Measurements from ENCODE around the gene LIPI.

The LIPI gene

DNA sequence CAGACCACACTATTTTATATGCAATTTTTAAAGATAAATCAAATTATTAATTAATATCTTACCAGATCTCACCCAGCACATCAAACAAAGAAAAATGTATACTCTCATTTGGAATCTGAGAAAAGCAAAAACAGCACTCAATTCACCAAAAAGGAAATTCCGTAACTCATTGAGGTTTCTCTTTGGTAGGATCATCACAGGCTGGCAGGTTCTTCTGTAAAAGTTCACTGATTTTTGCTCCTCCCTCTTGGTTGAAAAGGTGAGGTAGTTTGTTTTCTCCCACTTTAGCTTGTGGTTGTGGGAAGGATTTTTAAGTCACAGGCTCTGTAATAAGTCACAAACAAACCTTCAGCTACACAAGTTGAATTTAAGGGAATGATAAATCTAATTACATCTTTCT, at the start of gene LIPI:
Gene LIPI (minus strand): TSS at position 218 of the 400 bp plus-strand sequence. CDS start 110 bp downstream, at position 108.
- Histone ChIP-seq H3K4me3 (ENCODE audit: insufficient read length, low read depth) (no peak within 1 kb of the TSS), H3K36me3 (ENCODE audit: insufficient read depth, insufficient read length, low read length) (no peaks in the 10 kb centered on the region), H3K27me3 (ENCODE audit: insufficient read depth, insufficient read length) (no peaks in the 10 kb centered on the region), H3K9me3 (ENCODE audit: insufficient read depth, low read length) (no peaks in the 10 kb centered on the region), H3K9ac (ENCODE audit: insufficient read length, low read depth) (no peak within 1 kb of the TSS), H3K4me1 (ENCODE audit: insufficient read depth, insufficient read length) (no peaks in the 10 kb centered on the region)
- TF ChIP-seq YY1 (IDR thresholded peaks at IDR 0.05; ENCODE audit: insufficient read depth, insufficient read length): no peak
- TF ChIP-seq ZNF274 (IDR thresholded peaks at IDR 0.05; ENCODE audit: low read depth, low read length): no peak
- TF ChIP-seq SUZ12 (IDR thresholded peaks at IDR 0.05; ENCODE audit: extremely low read depth, insufficient read depth, insufficient read length): no peak
- no peak for DNase-seq (ENCODE audit: low read depth, low spot score)

DNA sequence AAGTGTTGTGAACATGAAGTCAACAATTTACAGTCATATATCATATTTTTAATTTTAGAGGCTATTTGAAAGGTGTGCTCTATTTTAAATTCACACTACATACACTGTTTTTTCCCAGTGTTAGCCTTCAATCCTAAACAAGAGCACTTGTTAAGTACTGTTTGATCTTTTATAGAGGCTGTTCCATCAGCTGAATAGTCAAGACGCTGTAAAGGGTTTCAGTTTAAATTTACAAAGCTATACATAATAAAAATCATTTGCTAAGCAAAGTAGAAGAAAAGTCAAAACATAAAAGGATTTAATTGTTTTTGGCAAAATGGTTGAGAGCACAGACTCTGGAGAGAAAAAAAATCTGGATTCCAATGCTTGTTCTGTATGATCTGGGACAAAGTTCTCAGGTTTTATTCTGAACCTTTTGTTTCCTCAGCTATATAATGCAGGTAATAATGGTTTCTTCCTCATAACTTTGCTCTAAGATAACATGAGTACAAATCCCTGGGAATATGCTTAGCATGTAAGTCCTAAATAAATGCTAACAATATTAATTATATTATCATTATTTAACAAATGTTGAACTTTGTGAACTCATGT, 49.5 kb upstream of the LIPI start:
- no peaks in the 10 kb centered on the region for H3K36me3 ChIP-seq (ENCODE audit: insufficient read depth, insufficient read length, low read length)
- TF ChIP-seq YY1 (IDR thresholded peaks at IDR 0.05; ENCODE audit: insufficient read depth, insufficient read length) (no peak), SUZ12 (IDR thresholded peaks at IDR 0.05; ENCODE audit: extremely low read depth, insufficient read depth, insufficient read length) (no peak), ZNF274 (IDR thresholded peaks at IDR 0.05; ENCODE audit: low read depth, low read length) (no peak)
- H3K9ac ChIP-seq (ENCODE audit: insufficient read length, low read depth): no peak overlapping the region
- H3K4me3 ChIP-seq (ENCODE audit: insufficient read length, low read depth): no peak overlapping the region
- H3K9me3 ChIP-seq (ENCODE audit: insufficient read depth, low read length): no peaks in the 10 kb centered on the region
- no peaks in the 10 kb centered on the region for H3K27me3 ChIP-seq (ENCODE audit: insufficient read depth, insufficient read length)
- DNase-seq (ENCODE audit: low read depth, low spot score): no peak
- H3K4me1 ChIP-seq (ENCODE audit: insufficient read depth, insufficient read length): no peaks in the 10 kb centered on the region

GRCh38 chr21:14259747-14260146, 49.0 kb upstream of the LIPI start:
- Histone ChIP-seq H3K27me3 (ENCODE audit: insufficient read depth, insufficient read length) (no peaks in the 10 kb centered on the region), H3K36me3 (ENCODE audit: insufficient read depth, insufficient read length, low read length) (no peaks in the 10 kb centered on the region), H3K9me3 (ENCODE audit: insufficient read depth, low read length) (no peaks in the 10 kb centered on the region), H3K4me3 (ENCODE audit: insufficient read length, low read depth) (no peak overlapping the region), H3K4me1 (ENCODE audit: insufficient read depth, insufficient read length) (no peaks in the 10 kb centered on the region), H3K9ac (ENCODE audit: insufficient read length, low read depth) (no peak overlapping the region)
- TF ChIP-seq YY1 (IDR thresholded peaks at IDR 0.05; ENCODE audit: insufficient read depth, insufficient read length): no peak
- no peak for TF ChIP-seq ZNF274 (IDR thresholded peaks at IDR 0.05; ENCODE audit: low read depth, low read length)
- TF ChIP-seq SUZ12 (IDR thresholded peaks at IDR 0.05; ENCODE audit: extremely low read depth, insufficient read depth, insufficient read length): no peak
- peak; percentile 81 for DNase-seq (ENCODE audit: low read depth, low spot score)

DNA sequence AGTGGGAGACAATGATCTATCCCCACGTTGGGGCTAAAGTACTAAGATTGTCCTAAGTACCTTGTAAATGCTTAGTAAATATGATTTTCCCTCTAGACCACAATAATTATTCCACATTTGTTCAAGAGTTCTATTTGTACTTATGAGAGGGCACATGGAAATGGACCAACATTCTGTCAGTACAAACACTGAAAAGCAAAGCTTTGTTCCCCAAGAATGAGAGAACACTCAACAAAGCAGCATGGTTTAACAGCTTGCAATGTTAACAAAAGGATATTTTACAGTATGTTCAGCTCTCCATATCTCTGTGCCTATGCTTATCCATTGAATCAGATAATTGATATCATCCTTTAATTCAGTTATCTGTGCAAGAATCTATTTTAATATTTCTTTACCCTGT, 40.6 kb upstream of the LIPI start:
- Histone ChIP-seq H3K36me3 (ENCODE audit: insufficient read depth, insufficient read length, low read length) (no peaks in the 10 kb centered on the region), H3K9me3 (ENCODE audit: insufficient read depth, low read length) (no peaks in the 10 kb centered on the region; the same call in 1 of the 2 replicates), H3K9ac (ENCODE audit: insufficient read length, low read depth) (no peak overlapping the region), H3K27me3 (ENCODE audit: insufficient read depth, insufficient read length) (no peaks in the 10 kb centered on the region), H3K4me1 (ENCODE audit: insufficient read depth, insufficient read length) (no peaks in the 10 kb centered on the region), H3K4me3 (ENCODE audit: insufficient read length, low read depth) (no peak overlapping the region)
- DNase-seq (ENCODE audit: low read depth, low spot score): no peak
- TF ChIP-seq ZNF274 (IDR thresholded peaks at IDR 0.05; ENCODE audit: low read depth, low read length): no peak
- TF ChIP-seq SUZ12 (IDR thresholded peaks at IDR 0.05; ENCODE audit: extremely low read depth, insufficient read depth, insufficient read length): no peak
- TF ChIP-seq YY1 (IDR thresholded peaks at IDR 0.05; ENCODE audit: insufficient read depth, insufficient read length): no peak

DNA sequence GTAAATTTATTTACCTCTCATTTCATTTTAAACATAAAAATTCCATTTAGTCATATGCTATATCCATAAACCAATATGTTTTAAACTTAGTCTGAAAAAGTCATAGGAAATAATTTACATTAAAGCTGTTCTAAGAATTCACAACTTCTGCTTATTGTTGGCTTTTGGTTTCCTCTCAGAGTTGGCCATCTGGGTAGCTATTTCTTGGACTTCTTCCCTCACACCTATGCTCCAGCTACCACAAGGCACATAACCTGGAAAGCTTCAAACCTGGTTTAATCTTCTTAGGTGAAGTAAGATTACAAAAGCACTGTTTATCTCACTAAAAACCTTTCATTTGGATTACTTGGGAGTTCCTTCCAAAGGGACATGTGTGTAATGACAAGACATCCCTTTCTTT, 35.0 kb upstream of the LIPI start:
- H3K9me3 ChIP-seq (ENCODE audit: insufficient read depth, low read length): no peaks in the 10 kb centered on the region; the same call in 1 of the 2 replicates
- no peak for DNase-seq (ENCODE audit: low read depth, low spot score)
- no peaks in the 10 kb centered on the region for H3K27me3 ChIP-seq (ENCODE audit: insufficient read depth, insufficient read length)
- no peak overlapping the region for H3K4me3 ChIP-seq (ENCODE audit: insufficient read length, low read depth)
- no peaks in the 10 kb centered on the region for H3K4me1 ChIP-seq (ENCODE audit: insufficient read depth, insufficient read length)
- no peaks in the 10 kb centered on the region for H3K36me3 ChIP-seq (ENCODE audit: insufficient read depth, insufficient read length, low read length)
- TF ChIP-seq YY1 (IDR thresholded peaks at IDR 0.05; ENCODE audit: insufficient read depth, insufficient read length) (no peak), ZNF274 (IDR thresholded peaks at IDR 0.05; ENCODE audit: low read depth, low read length) (no peak), SUZ12 (IDR thresholded peaks at IDR 0.05; ENCODE audit: extremely low read depth, insufficient read depth, insufficient read length) (no peak)
- H3K9ac ChIP-seq (ENCODE audit: insufficient read length, low read depth): no peak overlapping the region

DNA sequence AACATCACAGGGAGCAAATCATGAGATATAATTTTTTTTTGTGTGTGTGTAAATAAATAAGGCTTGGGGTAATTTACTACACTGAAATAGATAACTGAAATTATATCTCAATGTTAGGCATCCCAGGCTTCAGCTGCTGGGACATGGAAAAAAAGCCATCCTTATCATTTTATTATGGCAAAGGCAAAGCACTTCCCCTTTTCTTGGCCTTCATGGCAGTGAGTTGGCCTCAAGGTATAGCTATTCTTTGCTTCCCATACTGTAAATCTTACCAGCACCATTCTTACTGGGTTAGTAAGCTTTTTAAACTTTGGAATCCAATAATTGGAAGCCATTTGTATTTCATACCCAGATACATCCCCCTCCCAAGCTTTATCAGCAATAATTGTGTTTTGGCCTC, 34.2 kb upstream of the LIPI start:
- no peak overlapping the region for H3K4me3 ChIP-seq (ENCODE audit: insufficient read length, low read depth)

GRCh38 chr21:14243874-14244273, 33.1 kb upstream of the LIPI start:
- H3K27me3 ChIP-seq (ENCODE audit: insufficient read depth, insufficient read length): no peaks in the 10 kb centered on the region
- H3K4me3 ChIP-seq (ENCODE audit: insufficient read length, low read depth): no peak overlapping the region
- peak; percentile 8 for DNase-seq (ENCODE audit: low read depth, low spot score)
- H3K9me3 ChIP-seq (ENCODE audit: insufficient read depth, low read length): no peaks in the 10 kb centered on the region
- TF ChIP-seq ZNF274 (IDR thresholded peaks at IDR 0.05; ENCODE audit: low read depth, low read length) (no peak), YY1 (IDR thresholded peaks at IDR 0.05; ENCODE audit: insufficient read depth, insufficient read length) (no peak), SUZ12 (IDR thresholded peaks at IDR 0.05; ENCODE audit: extremely low read depth, insufficient read depth, insufficient read length) (no peak)
- no peaks in the 10 kb centered on the region for H3K4me1 ChIP-seq (ENCODE audit: insufficient read depth, insufficient read length)
- H3K36me3 ChIP-seq (ENCODE audit: insufficient read depth, insufficient read length, low read length): no peaks in the 10 kb centered on the region
- H3K9ac ChIP-seq (ENCODE audit: insufficient read length, low read depth): no peak overlapping the region

More for the DNA sequence above, 34.2 kb upstream of the LIPI start:
- TF ChIP-seq YY1 (IDR thresholded peaks at IDR 0.05; ENCODE audit: insufficient read depth, insufficient read length) (no peak), SUZ12 (IDR thresholded peaks at IDR 0.05; ENCODE audit: extremely low read depth, insufficient read depth, insufficient read length) (no peak), ZNF274 (IDR thresholded peaks at IDR 0.05; ENCODE audit: low read depth, low read length) (no peak)
- Histone ChIP-seq H3K4me1 (ENCODE audit: insufficient read depth, insufficient read length) (no peaks in the 10 kb centered on the region), H3K9me3 (ENCODE audit: insufficient read depth, low read length) (no peaks in the 10 kb centered on the region; the same call in 1 of the 2 replicates), H3K27me3 (ENCODE audit: insufficient read depth, insufficient read length) (no peaks in the 10 kb centered on the region), H3K36me3 (ENCODE audit: insufficient read depth, insufficient read length, low read length) (no peaks in the 10 kb centered on the region), H3K9ac (ENCODE audit: insufficient read length, low read depth) (no peak overlapping the region)
- DNase-seq (ENCODE audit: low read depth, low spot score): no peak
